OCI-LY3 (cell line): Measurements from ENCODE around the gene LMX1B.
A peak's percentile ranks its signal among the peaks of the same experiment; 100 is the strongest.

ENCODE experiments used
- H2AFZ ChIP-seq: fragments of 200-600, 300-600 bp; shearing (Covaris generic); 2 replicates; pipeline ENCODE4 v1.6.0; 2014; ENCODE audit warnings: antibody characterized with exemption, low read depth, low read length
- H3K27ac ChIP-seq: fragments of 200-600, 300-600 bp; sonication (generic); 2 replicates; pipeline ENCODE4 v1.5.1; 2014; ENCODE audit warnings: mild to moderate bottlenecking, low read length, moderate library complexity, mixed read lengths
- H3K27me3 ChIP-seq: fragments of 200-600, 300-600 bp; sonication (generic); 2 replicates; pipeline ENCODE4 v1.6.1; 2014; ENCODE audit warnings: low read depth, low read length, mixed read lengths
- H3K36me3 ChIP-seq: fragments of 200-600, 300-600 bp; sonication (generic); replicated peaks from 2 replicates; pipeline ENCODE3; 2014; ENCODE audit warnings: low read depth, low read length, mixed read lengths
- H3K4me1 ChIP-seq: fragments of 300-600, 200-600 bp; sonication (generic); 2 replicates; pipeline ENCODE4 v1.6.1; 2014; ENCODE audit warnings: low read length, mixed read lengths
- H3K4me2 ChIP-seq: fragments of 200-600, 300-600 bp; sonication (generic); 2 replicates; pipeline ENCODE4 v1.6.1; 2014; ENCODE audit warnings: low read length, mixed read lengths
- H3K4me3 ChIP-seq: fragments of 300-600, 200-600 bp; sonication (generic); 2 replicates; pipeline ENCODE4 v1.5.1; 2014; ENCODE audit warnings: antibody characterized with exemption, mild to moderate bottlenecking, low read length, moderate library complexity
- H3K79me2 ChIP-seq: fragments of 300-600, 200-600 bp; shearing (Covaris generic); 2 replicates; pipeline ENCODE4 v1.6.1; 2014; ENCODE audit warnings: mild to moderate bottlenecking, low read length, mixed read lengths
- H3K9ac ChIP-seq: fragments of 300-600, 200-600 bp; shearing (Covaris generic); 2 replicates; pipeline ENCODE4 v1.6.0; 2014; ENCODE audit warnings: mild to moderate bottlenecking, low read length, moderate library complexity
- H3K9me3 ChIP-seq: fragments of 200-600, 300-600 bp; shearing (Covaris generic); 2 replicates; pipeline ENCODE4 v1.6.1; 2014; ENCODE audit warnings: low read length, mixed read lengths; ENCODE audit not compliant: insufficient read depth
- H4K20me1 ChIP-seq: fragments of 200-600, 300-600 bp; sonication (generic); 2 replicates; pipeline ENCODE4 v1.6.1; 2016; ENCODE audit warnings: low read length, mixed read lengths; ENCODE audit not compliant: insufficient read depth
- EZH2phosphoT487 ChIP-seq: fragments of 200-600 bp; shearing (Covaris generic); IDR thresholded peaks from 2 replicates; pipeline ENCODE4 v1.6.1; 2018; ENCODE audit warnings: antibody characterized with exemption, mixed run types, low read depth
- TF ChIP-seq, protein P1 (sequence below): fragments of 200-600, 300-600 bp; sonication (generic); IDR thresholded peaks from 2 replicates; pipeline ENCODE4 v1.5.1; 2014; ENCODE audit warnings: antibody characterized with exemption, low read length, low read depth

LMX1B gene

DNA sequence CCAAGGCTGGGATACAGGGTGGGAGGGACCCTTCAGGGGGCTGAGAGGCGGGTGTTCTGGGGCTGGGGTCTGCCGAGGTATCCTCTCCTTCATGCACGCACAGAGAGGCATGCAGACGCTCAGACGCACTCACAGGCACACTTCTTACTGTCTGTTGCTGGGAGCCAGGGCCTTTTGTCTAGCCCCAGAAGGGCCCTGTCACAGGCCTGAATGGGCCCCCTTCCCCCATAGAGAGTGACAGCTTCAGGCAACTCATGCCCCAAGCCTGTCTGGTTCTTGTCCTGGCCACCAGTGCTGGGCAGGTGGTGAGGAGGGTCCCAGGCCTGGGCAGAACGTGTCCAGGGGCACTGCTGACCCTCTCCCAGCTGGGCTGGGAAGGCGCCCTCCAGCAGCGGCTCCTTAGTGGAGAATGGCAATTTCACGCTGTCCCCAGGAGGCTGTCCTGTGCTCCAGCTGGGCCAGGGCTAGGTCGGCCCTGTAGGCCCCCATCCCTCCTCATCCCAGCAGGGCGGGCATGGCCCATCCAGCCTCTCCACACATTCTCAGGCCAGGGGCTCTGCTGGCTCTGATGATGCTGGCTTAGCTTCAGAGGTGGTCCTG, 45.3 kb downstream of the LMX1B start:
- H3K36me3 ChIP-seq: no peaks in the 10 kb centered on the region
- no peak overlapping the region for H3K27ac ChIP-seq
- H3K9ac ChIP-seq: no peak overlapping the region
- H3K27me3 ChIP-seq: peaks cover 8% of the 10 kb centered on the region; the same call in 1 of the 2 replicates
- no peak for TF ChIP-seq EZH2phosphoT487
- TF ChIP-seq, protein P1, sequence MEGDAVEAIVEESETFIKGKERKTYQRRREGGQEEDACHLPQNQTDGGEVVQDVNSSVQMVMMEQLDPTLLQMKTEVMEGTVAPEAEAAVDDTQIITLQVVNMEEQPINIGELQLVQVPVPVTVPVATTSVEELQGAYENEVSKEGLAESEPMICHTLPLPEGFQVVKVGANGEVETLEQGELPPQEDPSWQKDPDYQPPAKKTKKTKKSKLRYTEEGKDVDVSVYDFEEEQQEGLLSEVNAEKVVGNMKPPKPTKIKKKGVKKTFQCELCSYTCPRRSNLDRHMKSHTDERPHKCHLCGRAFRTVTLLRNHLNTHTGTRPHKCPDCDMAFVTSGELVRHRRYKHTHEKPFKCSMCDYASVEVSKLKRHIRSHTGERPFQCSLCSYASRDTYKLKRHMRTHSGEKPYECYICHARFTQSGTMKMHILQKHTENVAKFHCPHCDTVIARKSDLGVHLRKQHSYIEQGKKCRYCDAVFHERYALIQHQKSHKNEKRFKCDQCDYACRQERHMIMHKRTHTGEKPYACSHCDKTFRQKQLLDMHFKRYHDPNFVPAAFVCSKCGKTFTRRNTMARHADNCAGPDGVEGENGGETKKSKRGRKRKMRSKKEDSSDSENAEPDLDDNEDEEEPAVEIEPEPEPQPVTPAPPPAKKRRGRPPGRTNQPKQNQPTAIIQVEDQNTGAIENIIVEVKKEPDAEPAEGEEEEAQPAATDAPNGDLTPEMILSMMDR: no peak
- peaks cover 5% of the 10 kb centered on the region; the same call in 1 of the 2 replicates for H3K4me1 ChIP-seq
- no peaks in the 10 kb centered on the region for H3K9me3 ChIP-seq
- H2AFZ ChIP-seq: no peak overlapping the region
- H3K4me3 ChIP-seq: no peak overlapping the region
- no peaks in the 10 kb centered on the region for H3K79me2 ChIP-seq
- H4K20me1 ChIP-seq: no peaks in the 10 kb centered on the region
- H3K4me2 ChIP-seq: no peak overlapping the region

DNA sequence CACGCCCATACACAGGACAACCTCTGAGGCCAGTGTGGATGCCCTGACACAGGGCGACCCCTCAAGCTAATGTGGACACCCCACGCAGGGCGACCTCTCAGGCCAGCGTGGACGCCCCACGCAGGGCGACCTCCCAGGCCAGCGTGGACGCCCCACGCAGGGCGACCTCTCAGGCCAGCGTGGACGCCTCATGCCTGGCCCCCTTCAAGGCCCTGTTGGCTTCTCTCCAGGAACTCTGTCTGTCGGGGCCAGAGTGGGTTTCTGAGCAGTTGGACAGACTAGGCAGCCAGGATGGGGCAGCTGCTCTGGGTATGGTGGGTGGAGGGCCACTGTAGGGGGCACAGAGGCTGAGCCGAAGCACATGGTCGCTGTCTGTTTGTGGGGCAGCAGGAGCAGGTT, 47.4 kb downstream of the LMX1B start:
- H3K4me3 ChIP-seq: no peak overlapping the region
- peaks cover 5% of the 10 kb centered on the region; the same call in 1 of the 2 replicates for H3K27me3 ChIP-seq
- no peaks in the 10 kb centered on the region for H3K79me2 ChIP-seq
- H3K36me3 ChIP-seq: no peaks in the 10 kb centered on the region
- TF ChIP-seq, protein P1: no peak
- TF ChIP-seq EZH2phosphoT487: no peak
- no peak overlapping the region for H3K4me2 ChIP-seq
- no peak overlapping the region for H2AFZ ChIP-seq
- H3K9me3 ChIP-seq: no peaks in the 10 kb centered on the region
- H3K27ac ChIP-seq: no peak overlapping the region
- peaks cover 10% of the 10 kb centered on the region for H3K4me1 ChIP-seq
- H3K9ac ChIP-seq: no peak overlapping the region
- H4K20me1 ChIP-seq: no peaks in the 10 kb centered on the region

DNA sequence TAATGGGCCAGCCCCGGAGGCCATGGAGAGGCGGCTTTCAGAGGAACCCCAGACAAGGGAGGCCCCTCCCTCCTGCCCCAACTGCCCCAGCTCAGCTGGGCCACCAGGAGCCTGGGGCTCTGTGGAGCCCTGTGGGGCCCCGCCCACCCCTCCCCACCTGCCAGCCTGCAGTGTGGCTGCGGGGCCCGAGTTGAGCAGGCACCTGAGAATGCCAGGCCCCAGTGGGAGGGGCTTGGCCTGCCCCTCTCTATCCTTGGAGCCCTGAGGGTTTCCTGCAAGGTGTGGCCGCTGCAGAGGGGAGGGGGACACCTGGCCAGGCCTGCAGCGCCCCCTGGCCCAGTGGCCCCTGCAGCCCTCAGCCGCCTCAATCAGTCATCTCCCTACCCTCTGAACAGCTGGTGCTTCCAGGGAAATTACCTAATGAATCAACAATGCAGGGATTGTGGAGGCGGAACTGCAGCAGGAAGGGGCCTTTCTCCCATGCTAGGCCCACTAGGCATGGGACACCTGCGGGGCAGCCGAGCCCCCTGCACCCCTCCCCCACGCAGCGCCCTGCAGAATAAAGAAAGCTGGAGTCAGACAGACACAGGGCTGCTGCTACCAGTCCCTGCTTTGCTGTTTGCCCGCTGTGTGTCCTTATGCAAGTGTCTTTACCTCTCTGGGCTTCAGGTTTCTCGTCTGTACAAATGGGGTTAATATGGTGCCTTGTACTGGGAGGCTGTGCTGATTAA, 48.0 kb downstream of the LMX1B start:
- Histone ChIP-seq H3K36me3 (no peaks in the 10 kb centered on the region), H3K27ac (no peak overlapping the region), H3K9me3 (no peaks in the 10 kb centered on the region), H3K4me1 (peaks cover 15% of the 10 kb centered on the region), H2AFZ (no peak overlapping the region), H3K79me2 (no peaks in the 10 kb centered on the region), H3K4me2 (no peak overlapping the region), H3K27me3 (no peaks in the 10 kb centered on the region; the same call in 1 of the 2 replicates), H4K20me1 (no peaks in the 10 kb centered on the region), H3K4me3 (no peak overlapping the region), H3K9ac (no peak overlapping the region)
- TF ChIP-seq EZH2phosphoT487: no peak
- TF ChIP-seq, protein P1: peak; percentile 10; the same call in 1 of the 2 replicates

DNA sequence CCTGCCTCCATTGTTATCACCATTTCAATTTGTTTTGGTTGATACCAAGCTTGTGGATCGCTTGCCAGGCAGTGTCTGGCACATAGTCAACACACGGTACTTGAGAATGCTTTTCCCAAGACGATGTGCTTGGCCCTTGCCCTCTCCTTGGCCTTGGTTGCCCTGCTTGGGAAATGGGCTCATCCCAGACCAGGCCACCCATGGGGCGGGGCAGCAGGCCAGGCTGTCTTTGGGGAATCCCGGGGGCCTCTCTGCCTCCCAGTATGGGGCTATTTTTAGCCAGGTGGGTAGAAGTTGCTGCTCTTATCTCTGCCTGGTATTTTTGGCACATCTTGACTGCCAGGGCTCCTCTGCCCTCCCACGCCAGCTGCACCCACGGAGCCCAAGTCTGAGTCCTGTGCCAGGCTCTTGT, 49.9 kb downstream of the LMX1B start:
- H4K20me1 ChIP-seq: no peaks in the 10 kb centered on the region
- H3K4me3 ChIP-seq: no peak overlapping the region
- TF ChIP-seq, protein P1: no peak
- no peak for TF ChIP-seq EZH2phosphoT487
- H3K79me2 ChIP-seq: no peaks in the 10 kb centered on the region
- H3K36me3 ChIP-seq: no peaks in the 10 kb centered on the region
- no peak overlapping the region for H3K27ac ChIP-seq
- H3K9me3 ChIP-seq: no peaks in the 10 kb centered on the region
- H2AFZ ChIP-seq: no peak overlapping the region
- H3K4me1 ChIP-seq: peaks cover 28% of the 10 kb centered on the region
- no peak overlapping the region for H3K4me2 ChIP-seq
- H3K9ac ChIP-seq: no peak overlapping the region
- H3K27me3 ChIP-seq: no peaks in the 10 kb centered on the region
